ENCODE results near the gene HSPA1L. TPM values are rescaled to one million over a fixed set of nuclear protein-coding genes. Genes with fewer than 3 reads are reported as not detected.

The HSPA1L gene
- total RNA-seq, 1 experiment from 2014 or later = 1.1 TPM

- no TSS peak for BruUV-seq (replicated peaks)
- Histone ChIP-seq H3K36me3 (ENCODE audit: insufficient read depth, low read length, poor library complexity, severe bottlenecking) (peaks cover 34% of the 10 kb centered on the region), H3K27ac (ENCODE audit: low read depth, low read length, poor library complexity, severe bottlenecking) (no peak overlapping the region), H3K9me3 (ENCODE audit: low read depth, low read length, poor library complexity, severe bottlenecking) (no peaks in the 10 kb centered on the region), H3K27me3 (replicated peaks; ENCODE audit: insufficient read depth, low read depth, low read length, poor library complexity) (no peaks in the 10 kb centered on the region), H3K4me3 (ENCODE audit: low read depth, low read length, poor library complexity, severe bottlenecking) (no peak overlapping the region), H3K4me1 (ENCODE audit: insufficient read depth, low read length, poor library complexity, severe bottlenecking) (peaks cover 11% of the 10 kb centered on the region)
- TF ChIP-seq CTCF (conservative IDR thresholded peaks at IDR 0.05; ENCODE audit: low read depth, low read length) (no peak), EZH2 (IDR thresholded peaks at IDR 0.05; ENCODE audit: borderline replicate concordance, low read depth, low read length, poor library complexity, severe bottlenecking) (no peak)
- no peak for DNase-seq (ENCODE audit: low spot score)
- ChIA-PET POLR2A (ENCODE audit: low non-redundant PET) (no interaction called here), CTCF (no interaction called here)
- intact Hi-C loops (cut with micrococcal nuclease; ENCODE audit: unreplicated experiment) = no loop called here
Observed at GRCh38 chr6:31797588-31797987, 17.5 kb downstream of the HSPA1L start.

- no peak for DNase-seq (ENCODE audit: low spot score)
- CTCF ChIA-PET = interaction anchor here (1.2 kb wide), 1 partner anchor 17 kb away, joined by 5 read pairs; no protein-coding TSS in a partner anchor
- peaks cover 11% of the 10 kb centered on the region for H3K4me1 ChIP-seq (ENCODE audit: insufficient read depth, low read length, poor library complexity, severe bottlenecking)
- H3K27me3 ChIP-seq (replicated peaks; ENCODE audit: insufficient read depth, low read depth, low read length, poor library complexity) = no peaks in the 10 kb centered on the region
- H3K27ac ChIP-seq (ENCODE audit: low read depth, low read length, poor library complexity, severe bottlenecking) = peak overlapping the region; percentile 99
- no TSS peak for BruUV-seq (replicated peaks)
- no peaks in the 10 kb centered on the region for H3K9me3 ChIP-seq (ENCODE audit: low read depth, low read length, poor library complexity, severe bottlenecking)
- intact Hi-C loops (cut with micrococcal nuclease; ENCODE audit: unreplicated experiment) = no loop called here
- no peak overlapping the region for H3K4me3 ChIP-seq (ENCODE audit: low read depth, low read length, poor library complexity, severe bottlenecking)
- H3K36me3 ChIP-seq (ENCODE audit: insufficient read depth, low read length, poor library complexity, severe bottlenecking) = peaks cover 38% of the 10 kb centered on the region
- POLR2A ChIA-PET (ENCODE audit: low non-redundant PET) = no interaction called here
- TF ChIP-seq EZH2 (IDR thresholded peaks at IDR 0.05; ENCODE audit: borderline replicate concordance, low read depth, low read length, poor library complexity, severe bottlenecking) = no peak
- no peak for TF ChIP-seq CTCF (conservative IDR thresholded peaks at IDR 0.05; ENCODE audit: low read depth, low read length)
Observed at GRCh38 chr6:31796993-31797385, 18.1 kb downstream of the HSPA1L start.

- intact Hi-C loops (cut with micrococcal nuclease; ENCODE audit: unreplicated experiment) = no loop called here
- peak within 1 kb of the TSS; percentile 84 for H3K4me3 ChIP-seq (ENCODE audit: low read depth, low read length, poor library complexity, severe bottlenecking)
- no peaks in the 10 kb centered on the region for H3K9me3 ChIP-seq (ENCODE audit: low read depth, low read length, poor library complexity, severe bottlenecking)
- H3K27ac ChIP-seq (ENCODE audit: low read depth, low read length, poor library complexity, severe bottlenecking) = peak within 1 kb of the TSS; percentile 99
- peak; percentile 90 for DNase-seq (ENCODE audit: low spot score)
- H3K36me3 ChIP-seq (ENCODE audit: insufficient read depth, low read length, poor library complexity, severe bottlenecking) = peaks cover 44% of the 10 kb centered on the region
- no TSS peak for BruUV-seq (replicated peaks)
- ChIA-PET POLR2A (ENCODE audit: low non-redundant PET) (interaction anchor here (0.6 kb wide), 1 partner anchor 19 kb away, joined by 4 read pairs; the partner anchor contains the start of genes HSPA1A and HSPA1L), CTCF (interaction anchor here (0.7 to 1.3 kb wide), 3 partner anchors 11 to 175 kb away, joined by 3 to 6 read pairs (median 5); partner anchors contain the start of gene LSM2)
- no peaks in the 10 kb centered on the region for H3K27me3 ChIP-seq (replicated peaks; ENCODE audit: insufficient read depth, low read depth, low read length, poor library complexity)
- H3K4me1 ChIP-seq (ENCODE audit: insufficient read depth, low read length, poor library complexity, severe bottlenecking) = peaks cover 11% of the 10 kb centered on the region
- no peak for TF ChIP-seq EZH2 (IDR thresholded peaks at IDR 0.05; ENCODE audit: borderline replicate concordance, low read depth, low read length, poor library complexity, severe bottlenecking)
- TF ChIP-seq CTCF (conservative IDR thresholded peaks at IDR 0.05; ENCODE audit: low read depth, low read length) = peak; percentile 74
Observed at GRCh38 chr6:31795616-31796298, 19.3 kb downstream of the HSPA1L start, which contains the start of gene VARS1. Gene VARS1, minus strand, starts transcription at chr6:31795752. Its CDS starts 535 bp downstream, at chr6:31795217.
